Limb (tissue), 2 donors: ENCODE data around the gene RIMBP2.

Source experiments
- DNase-seq, 2 donors: peaks; one replicate each; pipeline ENCODE4 v3.0.0-alpha.2; 2016; ENCODE audit errors: extremely low spot score in 2 of 2

Gene RIMBP2

GRCh38 chr12:130680451-130680990, 35.6 kb downstream of the RIMBP2 start:
- no peak for DNase-seq

DNA sequence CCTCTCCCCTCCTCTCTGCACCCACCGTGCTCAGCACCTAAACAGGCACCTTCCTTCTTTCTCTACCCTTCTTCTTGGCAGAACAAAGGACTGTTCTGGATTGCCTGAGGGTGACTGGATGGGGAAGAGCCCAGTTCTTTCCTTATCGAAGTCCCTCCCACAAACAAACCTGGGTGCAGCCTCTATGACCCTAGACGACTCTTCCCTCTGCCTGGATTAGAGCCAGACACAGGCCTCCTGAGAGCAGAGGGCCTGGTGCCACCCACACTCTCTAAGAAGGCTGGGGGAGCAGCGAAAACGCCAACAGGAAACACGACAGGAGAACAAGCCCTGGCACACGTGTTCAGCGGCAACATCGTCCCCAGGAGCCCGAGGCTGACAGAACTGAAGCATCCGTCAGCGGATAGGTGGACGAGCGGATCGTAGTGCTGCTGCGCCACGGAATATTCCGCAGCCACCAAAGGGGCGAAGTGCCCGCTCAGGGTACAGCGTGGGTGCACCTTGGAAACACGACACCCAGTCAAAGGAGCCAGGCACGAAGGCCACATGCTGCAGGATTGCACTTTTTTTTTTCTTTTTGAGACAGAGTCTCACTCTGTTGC, 38.0 kb downstream of the RIMBP2 start:
- DNase-seq: no peak

GRCh38 chr12:130675791-130676190, 40.3 kb downstream of the RIMBP2 start:
- no peak for DNase-seq

GRCh38 chr12:130675121-130675520, 41.0 kb downstream of the RIMBP2 start:
- DNase-seq: no peak

- DNase-seq: no peak
Observed at GRCh38 chr12:130674676-130675075, 41.4 kb downstream of the RIMBP2 start.

DNA sequence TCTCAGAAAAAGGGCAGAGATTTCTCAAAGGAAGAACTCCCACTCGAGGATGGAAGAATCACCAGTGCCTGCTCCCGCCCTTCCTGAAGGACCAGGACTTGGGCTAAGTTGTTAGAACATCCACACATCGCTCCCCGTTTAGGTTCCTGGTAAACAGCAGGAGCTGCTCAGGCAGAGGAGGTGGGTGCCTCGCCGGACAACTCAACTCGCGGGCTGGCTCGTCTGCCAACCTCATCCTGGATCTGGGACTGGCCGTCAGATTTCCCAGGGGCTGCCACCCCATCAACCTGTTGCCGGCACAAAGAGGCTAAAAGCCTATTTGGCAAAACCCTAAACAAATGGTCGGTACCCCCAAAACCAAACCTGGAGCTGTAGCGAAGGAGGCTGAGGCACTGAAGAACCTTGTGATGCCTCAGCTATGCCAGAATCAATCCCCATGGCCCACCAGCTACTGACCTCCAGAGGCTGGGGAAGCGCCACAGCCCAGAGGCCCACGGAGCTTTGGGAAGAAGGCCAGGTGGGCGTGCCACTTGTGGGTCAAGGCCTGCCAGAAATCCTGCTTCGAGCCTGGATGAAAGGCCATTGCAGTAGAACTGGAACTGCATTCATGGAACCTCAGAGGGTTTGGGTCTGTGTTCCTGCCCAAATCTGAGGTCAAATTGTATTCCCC, 42.9 kb downstream of the RIMBP2 start:
- DNase-seq: no peak

GRCh38 chr12:130672089-130672820, 43.8 kb downstream of the RIMBP2 start:
- DNase-seq: no peak

DNA sequence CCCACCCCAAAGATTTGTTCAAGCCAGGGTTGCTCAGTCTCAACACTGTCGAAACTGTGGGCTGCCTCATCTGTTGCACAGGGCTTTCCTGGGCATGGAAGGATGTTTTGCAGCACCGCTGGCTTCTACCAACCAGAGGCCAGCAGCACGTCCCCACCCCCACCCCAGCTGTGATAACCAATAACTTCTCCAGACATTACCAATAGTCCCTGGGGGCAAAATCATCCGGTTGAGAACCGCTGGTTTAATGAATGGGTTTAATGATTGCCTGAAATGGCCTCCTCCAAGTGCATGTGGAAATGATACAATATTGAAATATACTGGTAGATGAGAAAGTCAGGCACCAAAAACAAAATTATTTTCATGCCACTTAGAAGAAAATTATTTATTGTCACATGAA, 44.5 kb downstream of the RIMBP2 start:
- no peak for DNase-seq

GRCh38 chr12:130669797-130670196, 46.3 kb downstream of the RIMBP2 start:
- DNase-seq: no peak

- no peak for DNase-seq
Observed at GRCh38 chr12:130669205-130669557, 46.9 kb downstream of the RIMBP2 start.

- no peak for DNase-seq
Observed at GRCh38 chr12:130668286-130669204, 47.6 kb downstream of the RIMBP2 start.

DNA sequence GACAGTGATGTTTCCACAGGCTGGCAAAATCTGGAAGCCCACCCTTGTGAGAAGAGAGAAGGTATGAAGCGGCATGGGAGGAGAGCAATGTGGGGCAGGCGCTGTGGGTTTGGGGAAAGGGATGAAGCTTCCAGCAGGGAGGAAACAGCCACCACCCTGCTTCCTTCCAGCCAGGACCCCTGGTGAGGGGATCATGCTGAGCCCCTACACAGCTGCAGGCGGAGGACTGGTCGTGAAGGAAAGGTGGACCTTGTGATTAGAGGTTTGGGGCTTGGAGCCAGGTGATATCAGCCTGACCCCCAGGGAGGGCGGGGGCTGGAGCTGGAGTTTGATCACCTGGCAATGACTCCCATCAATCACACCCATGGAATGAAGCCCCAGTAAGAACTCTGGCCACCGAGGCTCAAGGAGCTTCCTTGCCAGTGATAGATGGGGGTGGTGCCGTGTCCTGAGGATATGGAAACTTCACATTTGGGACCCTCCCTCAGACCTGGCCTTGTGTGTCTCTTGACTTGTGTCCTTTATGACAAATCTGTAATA, 48.6 kb downstream of the RIMBP2 start:
- DNase-seq: no peak

- no peak for DNase-seq
Observed at GRCh38 chr12:130666645-130667044, 49.5 kb downstream of the RIMBP2 start.

DNA sequence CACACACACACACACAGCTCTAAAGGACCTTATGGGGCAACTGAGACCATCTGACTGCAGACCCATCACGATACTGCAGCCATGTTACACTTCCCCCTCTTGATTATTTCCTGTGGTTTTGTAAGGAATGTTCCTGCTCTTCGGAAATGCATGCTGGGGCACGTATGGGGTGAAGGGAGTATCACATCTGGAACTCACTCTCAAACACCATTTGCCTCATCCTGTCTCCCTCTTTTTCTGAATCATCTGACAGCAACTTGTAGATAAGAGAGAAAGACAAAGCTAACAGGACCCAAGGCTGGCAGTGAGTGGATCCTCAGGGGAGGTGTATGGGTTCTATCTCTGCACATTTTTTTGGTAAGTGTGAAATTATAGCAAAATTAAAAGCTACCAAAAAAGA, 50.3 kb downstream of the RIMBP2 start:
- DNase-seq: no peak

GRCh38 chr12:130664772-130665171, 51.3 kb downstream of the RIMBP2 start:
- no peak for DNase-seq

GRCh38 chr12:130664252-130664651, 51.8 kb downstream of the RIMBP2 start:
- DNase-seq: no peak

DNA sequence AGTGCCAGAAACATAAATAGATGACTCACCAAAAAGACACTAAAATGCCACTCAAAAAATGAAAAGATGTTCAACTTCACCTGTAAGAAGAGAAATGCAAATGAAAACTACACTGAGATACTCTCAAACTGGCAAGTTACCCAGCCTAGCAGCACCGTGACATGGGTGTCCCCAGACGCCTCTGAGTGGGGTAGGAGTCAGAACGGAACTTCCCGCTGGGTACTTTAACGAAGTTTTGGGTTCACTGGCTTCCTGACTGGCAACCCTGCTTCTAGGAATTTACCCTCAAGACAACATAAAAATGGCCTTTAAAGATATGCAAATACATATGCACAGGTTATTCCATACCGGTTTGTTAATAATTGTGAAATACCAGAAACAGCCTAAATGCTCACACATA, 52.6 kb downstream of the RIMBP2 start:
- DNase-seq: no peak

DNA sequence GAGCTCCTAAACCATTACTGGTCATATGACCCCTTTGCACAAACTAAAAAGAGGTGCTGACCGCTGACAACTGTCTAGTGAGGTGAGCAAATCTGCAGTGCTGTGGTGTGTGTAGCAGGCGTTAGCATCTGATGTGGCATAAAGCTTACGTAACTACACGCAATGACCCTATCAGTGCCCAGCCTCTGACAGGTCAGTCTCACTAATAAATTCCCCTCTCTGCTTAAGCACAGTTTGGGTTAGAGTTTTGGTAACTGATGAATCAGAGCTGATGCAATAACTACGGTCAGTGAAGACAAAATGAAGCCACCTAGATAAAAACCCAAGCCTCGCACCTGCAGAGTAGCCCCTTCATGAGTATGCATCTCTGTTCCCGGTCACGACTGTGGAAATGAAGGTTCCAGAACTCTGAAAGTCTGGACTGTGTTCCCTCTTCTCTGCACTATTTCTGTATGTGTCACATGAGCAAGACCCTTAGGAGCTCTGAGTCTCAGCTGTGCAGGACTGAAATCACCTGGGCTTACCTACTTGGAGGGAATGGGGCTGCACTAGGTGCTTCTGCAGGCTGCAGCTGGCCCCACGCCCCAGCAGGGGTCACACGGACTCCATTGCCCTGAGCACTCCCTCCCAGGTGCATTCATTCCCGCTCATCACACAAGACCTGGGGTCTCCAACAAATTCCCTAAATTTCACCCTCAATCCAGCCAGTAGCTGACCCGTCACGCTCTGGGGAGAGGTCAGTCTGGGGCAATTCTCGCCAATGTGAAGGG, 54.4 kb downstream of the RIMBP2 start:
- DNase-seq: no peak

- no peak for DNase-seq
Observed at GRCh38 chr12:130661059-130661458, 55.0 kb downstream of the RIMBP2 start.

GRCh38 chr12:130658145-130658911, 57.8 kb downstream of the RIMBP2 start:
- DNase-seq: no peak
